HEK293 (cell line): ENCODE data around the gene PPP2R2D.

Experiments used
- CTCF ChIP-seq: fragments of 450-650 bp; formaldehyde crosslinking; IDR thresholded peaks from 2 replicates; pipeline ENCODE4 v1.5.1; 2016; ENCODE audit warnings: missing biosample characterization, missing genetic modification characterization
- SETDB1 ChIP-seq: IDR thresholded peaks from one replicate; pipeline ENCODE4 v1.6.1; 2017; ENCODE audit warnings: mild to moderate bottlenecking, low read length, moderate library complexity, mixed read lengths; ENCODE audit not compliant: insufficient read length
- ZNF2 ChIP-seq: fragments of 450-650 bp; formaldehyde crosslinking; IDR thresholded peaks from 2 replicates; pipeline ENCODE4 v1.5.1; 2016; ENCODE audit warnings: missing biosample characterization, missing genetic modification characterization
- ZNF24 ChIP-seq: fragments of 450-650 bp; formaldehyde crosslinking; IDR thresholded peaks from 2 replicates; pipeline ENCODE4 v1.5.1; 2016; ENCODE audit warnings: missing biosample characterization, missing genetic modification characterization
- ZNF560 ChIP-seq: fragments of 450-650 bp; formaldehyde crosslinking; IDR thresholded peaks from 2 replicates; pipeline ENCODE4 v1.5.1; 2017; ENCODE audit warnings: missing biosample characterization, missing genetic modification characterization, borderline replicate concordance
- TF ChIP-seq, protein P1 (sequence below): fragments of 450-650 bp; formaldehyde crosslinking; IDR thresholded peaks from 2 replicates; pipeline ENCODE4 v1.5.1; 2016; ENCODE audit warnings: missing biosample characterization, missing genetic modification characterization
- TF ChIP-seq, protein P2 (sequence below): fragments of 450-650 bp; formaldehyde crosslinking; IDR thresholded peaks from 2 replicates; pipeline ENCODE4 v1.5.1; 2017; ENCODE audit warnings: missing biosample characterization, missing genetic modification characterization

DNA sequence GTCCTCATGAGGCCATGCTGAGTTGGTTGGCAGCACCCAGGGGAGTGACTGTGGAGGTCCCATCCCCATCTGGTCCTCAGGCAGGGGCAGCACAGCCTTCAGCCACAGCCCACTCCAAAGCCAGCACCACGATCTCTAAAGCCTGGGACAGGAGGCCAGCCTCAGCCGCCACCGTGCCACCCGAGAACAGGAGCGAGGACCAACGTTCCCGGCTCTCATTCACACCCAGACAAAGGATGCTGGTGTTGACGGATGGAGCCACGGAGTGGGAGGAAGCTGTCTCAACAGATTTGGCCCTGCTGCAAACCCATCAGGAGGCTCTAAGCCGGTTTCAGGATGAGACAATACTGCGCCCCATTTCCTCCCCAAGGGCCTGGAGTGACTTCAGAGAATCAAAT is 42.7 kb upstream of the PPP2R2D start:
- no peak for TF ChIP-seq ZNF2 (tag by site-specific recombination)
- TF ChIP-seq, protein P1, sequence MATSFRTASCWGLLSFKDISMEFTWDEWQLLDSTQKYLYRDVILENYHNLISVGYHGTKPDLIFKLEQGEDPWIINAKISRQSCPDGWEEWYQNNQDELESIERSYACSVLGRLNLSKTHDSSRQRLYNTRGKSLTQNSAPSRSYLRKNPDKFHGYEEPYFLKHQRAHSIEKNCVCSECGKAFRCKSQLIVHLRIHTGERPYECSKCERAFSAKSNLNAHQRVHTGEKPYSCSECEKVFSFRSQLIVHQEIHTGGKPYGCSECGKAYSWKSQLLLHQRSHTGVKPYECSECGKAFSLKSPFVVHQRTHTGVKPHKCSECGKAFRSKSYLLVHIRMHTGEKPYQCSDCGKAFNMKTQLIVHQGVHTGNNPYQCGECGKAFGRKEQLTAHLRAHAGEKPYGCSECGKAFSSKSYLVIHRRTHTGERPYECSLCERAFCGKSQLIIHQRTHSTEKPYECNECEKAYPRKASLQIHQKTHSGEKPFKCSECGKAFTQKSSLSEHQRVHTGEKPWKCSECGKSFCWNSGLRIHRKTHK = no peak
- no peak for TF ChIP-seq CTCF
- TF ChIP-seq ZNF24 (tag by site-specific recombination) = no peak
- no peak for TF ChIP-seq ZNF560 (tag by site-specific recombination)
- TF ChIP-seq, protein P2, sequence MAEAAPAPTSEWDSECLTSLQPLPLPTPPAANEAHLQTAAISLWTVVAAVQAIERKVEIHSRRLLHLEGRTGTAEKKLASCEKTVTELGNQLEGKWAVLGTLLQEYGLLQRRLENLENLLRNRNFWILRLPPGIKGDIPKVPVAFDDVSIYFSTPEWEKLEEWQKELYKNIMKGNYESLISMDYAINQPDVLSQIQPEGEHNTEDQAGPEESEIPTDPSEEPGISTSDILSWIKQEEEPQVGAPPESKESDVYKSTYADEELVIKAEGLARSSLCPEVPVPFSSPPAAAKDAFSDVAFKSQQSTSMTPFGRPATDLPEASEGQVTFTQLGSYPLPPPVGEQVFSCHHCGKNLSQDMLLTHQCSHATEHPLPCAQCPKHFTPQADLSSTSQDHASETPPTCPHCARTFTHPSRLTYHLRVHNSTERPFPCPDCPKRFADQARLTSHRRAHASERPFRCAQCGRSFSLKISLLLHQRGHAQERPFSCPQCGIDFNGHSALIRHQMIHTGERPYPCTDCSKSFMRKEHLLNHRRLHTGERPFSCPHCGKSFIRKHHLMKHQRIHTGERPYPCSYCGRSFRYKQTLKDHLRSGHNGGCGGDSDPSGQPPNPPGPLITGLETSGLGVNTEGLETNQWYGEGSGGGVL = no peak
- TF ChIP-seq SETDB1 = no peak
